ENCODE results near the gene MYH14.

The MYH14 gene

GRCh38 chr19:50195224-50195623, 8.2 kb upstream of the MYH14 start:
- DNase-seq (ENCODE audit: low read depth): no peak

- DNase-seq (ENCODE audit: low read depth): no peak
These were observed 7.0 kb upstream of the MYH14 start for GRCh38 chr19:50196322-50196932.

- DNase-seq (ENCODE audit: low read depth): no peak
These were observed 6.1 kb upstream of the MYH14 start for GRCh38 chr19:50197348-50197747.

- no peak for DNase-seq (ENCODE audit: low read depth)
These were observed 4.8 kb upstream of the MYH14 start for GRCh38 chr19:50198431-50199258.

- no peak for DNase-seq (ENCODE audit: low read depth)
These were observed 4.2 kb upstream of the MYH14 start for GRCh38 chr19:50199259-50199555.

- DNase-seq (ENCODE audit: low read depth): no peak
These were observed 1.0 kb upstream of the MYH14 start for GRCh38 chr19:50202386-50202785.

- DNase-seq (ENCODE audit: low read depth): no peak
These were observed 501 bp upstream of the MYH14 start for GRCh38 chr19:50202962-50203280.

GRCh38 chr19:50204081-50204428, 633 bp downstream of the MYH14 start:
- no peak for DNase-seq (ENCODE audit: low read depth)

GRCh38 chr19:50204811-50205675, 1.6 kb downstream of the MYH14 start:
- DNase-seq (ENCODE audit: low read depth): no peak

GRCh38 chr19:50205681-50206138, 2.3 kb downstream of the MYH14 start:
- no peak for DNase-seq (ENCODE audit: low read depth)

GRCh38 chr19:50206191-50206590, 2.8 kb downstream of the MYH14 start:
- no peak for DNase-seq (ENCODE audit: low read depth)

- DNase-seq (ENCODE audit: low read depth): no peak
These were observed 4.3 kb downstream of the MYH14 start for GRCh38 chr19:50207730-50208129.

- DNase-seq (ENCODE audit: low read depth): no peak
These were observed 5.7 kb downstream of the MYH14 start for GRCh38 chr19:50209131-50209530.

- no peak for DNase-seq (ENCODE audit: low read depth)
These were observed 7.0 kb downstream of the MYH14 start for GRCh38 chr19:50210425-50210824.

GRCh38 chr19:50213925-50214324, 10.5 kb downstream of the MYH14 start:
- DNase-seq (ENCODE audit: low read depth): no peak

GRCh38 chr19:50214699-50215543, 11.5 kb downstream of the MYH14 start:
- no peak for DNase-seq (ENCODE audit: low read depth)

GRCh38 chr19:50215820-50216219, 12.4 kb downstream of the MYH14 start:
- no peak for DNase-seq (ENCODE audit: low read depth)

- no peak for DNase-seq (ENCODE audit: low read depth)
These were observed 17.7 kb downstream of the MYH14 start for GRCh38 chr19:50221087-50221486.

GRCh38 chr19:50222691-50223438, 19.4 kb downstream of the MYH14 start:
- DNase-seq (ENCODE audit: low read depth): no peak

GRCh38 chr19:50223439-50223716, 20.0 kb downstream of the MYH14 start:
- no peak for DNase-seq (ENCODE audit: low read depth)

GRCh38 chr19:50224986-50225747, 21.7 kb downstream of the MYH14 start:
- DNase-seq (ENCODE audit: low read depth): no peak
